LNCAP (cell line): ENCODE measurements around the gene SFT2D3.

Experiments
- TF ChIP-seq, protein P1 (sequence below): fragments of 450-650 bp; IDR thresholded peaks from 2 replicates; pipeline ENCODE4 v1.5.1; 2017; ENCODE audit warnings: mild to moderate bottlenecking

The SFT2D3 gene

GRCh38 chr2:127726158-127726880 lies 25.0 kb downstream of the SFT2D3 start:
- TF ChIP-seq, protein P1, sequence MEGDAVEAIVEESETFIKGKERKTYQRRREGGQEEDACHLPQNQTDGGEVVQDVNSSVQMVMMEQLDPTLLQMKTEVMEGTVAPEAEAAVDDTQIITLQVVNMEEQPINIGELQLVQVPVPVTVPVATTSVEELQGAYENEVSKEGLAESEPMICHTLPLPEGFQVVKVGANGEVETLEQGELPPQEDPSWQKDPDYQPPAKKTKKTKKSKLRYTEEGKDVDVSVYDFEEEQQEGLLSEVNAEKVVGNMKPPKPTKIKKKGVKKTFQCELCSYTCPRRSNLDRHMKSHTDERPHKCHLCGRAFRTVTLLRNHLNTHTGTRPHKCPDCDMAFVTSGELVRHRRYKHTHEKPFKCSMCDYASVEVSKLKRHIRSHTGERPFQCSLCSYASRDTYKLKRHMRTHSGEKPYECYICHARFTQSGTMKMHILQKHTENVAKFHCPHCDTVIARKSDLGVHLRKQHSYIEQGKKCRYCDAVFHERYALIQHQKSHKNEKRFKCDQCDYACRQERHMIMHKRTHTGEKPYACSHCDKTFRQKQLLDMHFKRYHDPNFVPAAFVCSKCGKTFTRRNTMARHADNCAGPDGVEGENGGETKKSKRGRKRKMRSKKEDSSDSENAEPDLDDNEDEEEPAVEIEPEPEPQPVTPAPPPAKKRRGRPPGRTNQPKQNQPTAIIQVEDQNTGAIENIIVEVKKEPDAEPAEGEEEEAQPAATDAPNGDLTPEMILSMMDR, result no peak

DNA sequence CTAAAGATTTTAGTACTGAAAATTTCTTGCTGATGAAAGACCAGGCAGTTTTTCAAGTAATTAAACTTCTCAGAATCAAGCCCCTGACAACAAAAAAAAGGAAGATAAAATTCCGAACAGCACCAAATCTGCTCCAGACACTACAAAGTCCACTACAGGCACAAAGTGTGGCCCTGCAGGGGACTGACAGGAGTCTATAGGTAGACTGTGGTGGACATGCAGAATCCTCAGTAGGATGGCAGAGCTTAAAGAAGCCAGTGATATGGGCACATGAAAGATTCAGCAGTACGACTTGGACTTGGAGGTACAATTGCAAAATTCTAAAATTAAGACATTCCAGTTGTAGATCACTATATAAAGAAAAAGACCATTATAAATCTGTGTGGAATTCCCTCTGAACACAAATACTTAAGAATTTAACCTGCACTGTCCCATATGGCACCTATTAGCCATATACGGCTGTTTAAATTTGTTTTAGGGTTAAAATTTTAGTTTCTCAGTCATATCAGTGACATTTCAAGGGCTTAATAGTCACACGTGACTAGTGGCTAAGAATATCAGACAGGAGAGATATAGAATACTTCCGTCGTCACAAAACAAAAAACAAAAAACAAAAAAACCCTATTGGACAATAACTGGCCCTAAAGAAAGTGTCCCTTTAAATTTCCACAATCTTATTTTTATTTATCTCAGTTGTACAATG lies 32.0 kb downstream of the SFT2D3 start:
- TF ChIP-seq, protein P1, result no peak

GRCh38 chr2:127733816-127734537 lies 32.7 kb downstream of the SFT2D3 start:
- TF ChIP-seq, protein P1, result no peak

GRCh38 chr2:127735044-127735443 lies 33.7 kb downstream of the SFT2D3 start:
- TF ChIP-seq, protein P1, result no peak

GRCh38 chr2:127735537-127736399 lies 34.5 kb downstream of the SFT2D3 start:
- TF ChIP-seq, protein P1, result no peak

DNA sequence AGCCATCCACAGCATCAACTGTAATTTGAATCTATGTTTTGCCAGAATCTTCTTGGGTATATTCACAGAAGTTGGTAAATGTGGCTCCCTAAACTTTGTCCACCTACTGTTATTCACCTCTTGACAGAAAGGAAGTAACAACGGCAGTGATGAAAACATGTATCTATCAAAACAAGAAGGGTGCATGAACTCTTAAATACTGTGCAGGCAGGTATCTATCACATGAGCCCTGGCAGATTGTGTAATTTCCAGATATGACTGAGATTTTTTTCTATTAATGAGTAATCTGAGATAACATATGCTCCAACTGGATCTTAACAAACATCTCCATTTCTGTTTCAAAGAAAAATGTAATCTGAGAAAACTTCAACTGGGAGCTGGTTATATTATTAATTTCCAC lies 36.6 kb downstream of the SFT2D3 start:
- TF ChIP-seq, protein P1, result no peak

DNA sequence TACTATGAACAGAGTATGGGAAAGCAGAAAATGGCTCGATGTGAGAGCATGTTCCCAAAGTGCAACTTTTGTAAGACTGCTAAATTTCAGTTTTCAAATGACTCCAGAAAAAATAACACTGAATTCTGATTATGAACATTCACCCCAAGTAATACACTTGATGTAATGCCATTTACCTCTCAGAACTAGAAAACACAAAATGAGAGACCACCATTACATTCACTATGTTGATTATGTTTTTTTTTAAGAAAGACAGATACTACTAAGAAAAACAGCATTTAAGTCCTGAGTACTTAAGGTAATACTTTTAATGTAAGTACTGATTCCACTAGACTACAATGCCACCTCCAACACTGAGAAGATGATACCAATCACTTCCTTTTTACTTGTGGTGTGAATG lies 38.5 kb downstream of the SFT2D3 start:
- TF ChIP-seq, protein P1, result no peak
